Transverse colon (tissue), 3 donors: Measurements from ENCODE around the gene SYNE3.

ENCODE experiments used
- EP300 ChIP-seq: sonication (generic); formaldehyde crosslinking; IDR thresholded peaks from one replicate; pipeline ENCODE4 v1.6.1; 2017; ENCODE audit warnings: antibody characterized with exemption, low read depth
- TF ChIP-seq, protein P1 (sequence below), 5 experiments: fragments of 200-600 bp in 3 of 5; fragments of 450-650 bp in 2 of 5; sonication (generic) in 3 of 5; IDR thresholded peaks; 1 replicate in 2 of 5; 2 replicates in 3 of 5; pipeline ENCODE4 v1.5.1; 2016 to 2017; ENCODE audit warnings: antibody characterized with exemption in 5 of 5, inconsistent platforms in 3 of 5, mild to moderate bottlenecking in 2 of 5, moderate library complexity in 1 of 5

- TF ChIP-seq, protein P1, sequence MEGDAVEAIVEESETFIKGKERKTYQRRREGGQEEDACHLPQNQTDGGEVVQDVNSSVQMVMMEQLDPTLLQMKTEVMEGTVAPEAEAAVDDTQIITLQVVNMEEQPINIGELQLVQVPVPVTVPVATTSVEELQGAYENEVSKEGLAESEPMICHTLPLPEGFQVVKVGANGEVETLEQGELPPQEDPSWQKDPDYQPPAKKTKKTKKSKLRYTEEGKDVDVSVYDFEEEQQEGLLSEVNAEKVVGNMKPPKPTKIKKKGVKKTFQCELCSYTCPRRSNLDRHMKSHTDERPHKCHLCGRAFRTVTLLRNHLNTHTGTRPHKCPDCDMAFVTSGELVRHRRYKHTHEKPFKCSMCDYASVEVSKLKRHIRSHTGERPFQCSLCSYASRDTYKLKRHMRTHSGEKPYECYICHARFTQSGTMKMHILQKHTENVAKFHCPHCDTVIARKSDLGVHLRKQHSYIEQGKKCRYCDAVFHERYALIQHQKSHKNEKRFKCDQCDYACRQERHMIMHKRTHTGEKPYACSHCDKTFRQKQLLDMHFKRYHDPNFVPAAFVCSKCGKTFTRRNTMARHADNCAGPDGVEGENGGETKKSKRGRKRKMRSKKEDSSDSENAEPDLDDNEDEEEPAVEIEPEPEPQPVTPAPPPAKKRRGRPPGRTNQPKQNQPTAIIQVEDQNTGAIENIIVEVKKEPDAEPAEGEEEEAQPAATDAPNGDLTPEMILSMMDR (IDR thresholded peaks at IDR 0.05) = no peak
- no peak for TF ChIP-seq EP300
Measured at GRCh38 chr14:95530473-95531276, 14.2 kb upstream of the SYNE3 start.
